ENCODE data around the gene NHS. TPM values are rescaled to one million over a fixed set of nuclear protein-coding genes. Genes with fewer than 3 reads are reported as not detected.
A peak's percentile ranks its signal among the peaks of the same experiment; 100 is the strongest.

NHS gene
- total RNA-seq, 2 donors from 2014 or later: 1.2 to 2.7 TPM

DNA sequence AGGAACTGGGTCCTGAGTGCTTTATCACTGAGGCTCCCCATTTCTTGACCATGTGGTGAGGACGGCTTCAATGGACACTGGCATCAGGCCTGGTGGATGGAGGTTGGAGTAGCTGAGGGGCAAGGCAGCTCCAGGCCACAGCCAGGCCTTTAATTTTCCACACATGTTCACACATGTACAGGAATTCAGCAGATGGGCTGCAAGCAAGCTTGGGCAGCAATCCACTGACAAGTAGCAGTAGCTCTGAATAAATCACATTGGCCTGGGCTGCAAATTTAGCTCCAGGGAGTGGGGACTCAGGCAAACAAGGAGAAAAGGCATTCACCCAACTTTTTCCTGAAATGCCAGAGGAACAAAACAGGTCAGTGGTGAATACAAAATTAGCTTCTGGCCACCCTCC, 254.5 kb downstream of the NHS start:
- H3K36me3 Mint-ChIP-seq: no peaks in the 10 kb centered on the region
- H3K9me3 Mint-ChIP-seq: no peaks in the 10 kb centered on the region
- ATAC-seq: no peak
- no peak for DNase-seq (ENCODE audit: low spot score in 2 of 2)
- H3K27ac Mint-ChIP-seq: no peak overlapping the region

GRCh38 chrX:17631647-17632046, 256.6 kb downstream of the NHS start:
- ATAC-seq (no peak), DNase-seq (ENCODE audit: low spot score in 2 of 2) (no peak)
- Mint-ChIP-seq H3K36me3 (no peaks in the 10 kb centered on the region), H3K27ac (no peak overlapping the region), H3K9me3 (no peaks in the 10 kb centered on the region)

GRCh38 chrX:17632942-17633341, 257.9 kb downstream of the NHS start:
- H3K36me3 Mint-ChIP-seq: no peaks in the 10 kb centered on the region
- ATAC-seq: peak in 1 of 2 donors; percentile 49
- peak overlapping the region in 1 of 2 donors; percentile 70 for H3K27ac Mint-ChIP-seq
- no peak for DNase-seq (ENCODE audit: low spot score in 2 of 2)
- H3K9me3 Mint-ChIP-seq: no peaks in the 10 kb centered on the region

GRCh38 chrX:17633546-17633945, 258.5 kb downstream of the NHS start:
- no peaks in the 10 kb centered on the region for H3K9me3 Mint-ChIP-seq
- H3K27ac Mint-ChIP-seq: peak overlapping the region in 1 of 2 donors; percentile 70
- no peaks in the 10 kb centered on the region for H3K36me3 Mint-ChIP-seq
- ATAC-seq: no peak
- no peak for DNase-seq (ENCODE audit: low spot score in 2 of 2)

DNA sequence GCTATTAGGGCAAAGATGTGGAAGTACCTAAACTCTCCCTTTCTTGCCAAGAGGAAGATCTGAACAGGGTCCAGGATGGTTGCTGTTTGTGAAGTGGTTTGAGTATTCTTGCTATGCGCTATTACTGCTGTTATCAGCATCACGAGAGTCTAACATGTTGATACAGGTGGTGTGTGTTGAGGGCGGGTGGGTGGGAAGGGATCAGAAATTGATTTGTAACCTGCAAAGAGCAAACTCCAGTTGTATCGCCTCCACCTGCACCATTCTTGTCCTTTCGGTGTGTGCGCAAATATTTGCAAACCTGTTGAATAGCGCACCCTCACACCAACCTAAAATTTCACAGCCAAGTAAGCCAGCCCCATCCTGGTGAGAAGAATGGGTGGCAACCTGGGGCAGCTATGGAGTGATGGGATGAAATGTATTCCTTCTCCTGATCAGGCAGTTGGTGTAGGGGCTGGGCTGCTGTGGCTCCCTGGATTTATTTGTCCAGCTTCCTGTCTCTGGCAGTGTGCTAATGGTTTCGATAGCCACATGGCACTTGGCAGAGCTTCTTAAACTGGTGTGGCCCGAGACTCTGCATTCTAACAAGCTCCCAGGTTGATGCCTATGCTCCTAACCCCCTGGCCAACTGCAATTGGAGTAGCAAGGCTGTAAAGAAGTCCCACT, 259.7 kb downstream of the NHS start:
- no peak for DNase-seq (ENCODE audit: low spot score in 2 of 2)

GRCh38 chrX:17635231-17635630, 260.2 kb downstream of the NHS start:
- no peak for DNase-seq (ENCODE audit: low spot score in 2 of 2)

More for the DNA sequence above, 259.7 kb downstream of the NHS start:
- Mint-ChIP-seq H3K27ac (no peak overlapping the region), H3K36me3 (no peaks in the 10 kb centered on the region), H3K9me3 (no peaks in the 10 kb centered on the region)
- no peak for ATAC-seq

DNA sequence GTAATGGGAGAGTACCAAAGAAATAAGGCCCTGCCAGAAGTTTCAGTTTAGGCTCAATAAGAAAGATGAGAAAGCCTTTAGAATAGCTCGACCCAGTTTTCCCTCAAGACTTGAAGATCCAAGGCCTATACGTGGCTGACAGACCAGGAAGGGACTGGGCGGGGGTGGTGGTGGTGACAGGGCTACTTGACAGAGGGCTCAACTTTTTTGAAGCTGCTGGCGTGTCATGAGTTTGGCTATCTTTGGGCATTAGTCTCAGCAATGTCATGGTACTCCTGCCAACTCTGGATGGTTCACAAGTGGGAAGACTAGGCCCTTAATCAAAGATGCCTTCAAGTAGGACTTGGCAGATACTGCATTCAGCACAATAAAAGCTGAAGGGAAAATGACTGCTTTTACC, 262.2 kb downstream of the NHS start:
- Mint-ChIP-seq H3K27ac (no peak overlapping the region), H3K36me3 (no peaks in the 10 kb centered on the region), H3K9me3 (no peaks in the 10 kb centered on the region)
- ATAC-seq (no peak), DNase-seq (ENCODE audit: low spot score in 2 of 2) (no peak)

More at GRCh38 chrX:17635231-17635630, 260.2 kb downstream of the NHS start:
- ATAC-seq: no peak
- H3K9me3 Mint-ChIP-seq: no peaks in the 10 kb centered on the region
- no peak overlapping the region for H3K27ac Mint-ChIP-seq
- no peaks in the 10 kb centered on the region for H3K36me3 Mint-ChIP-seq

GRCh38 chrX:17638731-17639130, 263.7 kb downstream of the NHS start:
- no peak for ATAC-seq
- H3K27ac Mint-ChIP-seq: no peak overlapping the region
- no peaks in the 10 kb centered on the region for H3K9me3 Mint-ChIP-seq
- H3K36me3 Mint-ChIP-seq: no peaks in the 10 kb centered on the region
- DNase-seq (ENCODE audit: low spot score in 2 of 2): no peak

DNA sequence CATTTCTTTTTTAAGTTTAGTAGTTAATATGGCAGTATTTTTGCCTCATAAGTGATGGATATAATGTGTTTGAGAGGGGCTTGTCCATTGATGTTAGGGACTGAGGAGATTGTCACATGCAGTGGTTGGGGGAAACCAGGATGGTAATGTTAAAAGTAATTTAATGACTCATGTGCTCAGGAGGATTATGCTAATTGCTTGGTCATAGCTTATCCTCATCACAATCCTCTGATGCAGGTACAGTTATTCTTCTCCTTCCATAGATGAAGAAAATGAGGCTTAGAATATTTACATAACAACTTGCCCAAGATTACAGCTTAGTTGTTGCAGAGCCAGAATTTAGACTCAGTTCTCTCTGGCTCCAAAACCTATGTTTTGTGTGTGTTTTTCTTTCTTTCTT, 267.9 kb downstream of the NHS start:
- DNase-seq (ENCODE audit: low spot score in 2 of 2) (no peak), ATAC-seq (peak in 1 of 2 donors; percentile 58)
- H3K36me3 Mint-ChIP-seq: peaks cover 0 to 6% of the 10 kb centered on the region in 2 donors
- H3K27ac Mint-ChIP-seq: no peak overlapping the region
- no peaks in the 10 kb centered on the region for H3K9me3 Mint-ChIP-seq

DNA sequence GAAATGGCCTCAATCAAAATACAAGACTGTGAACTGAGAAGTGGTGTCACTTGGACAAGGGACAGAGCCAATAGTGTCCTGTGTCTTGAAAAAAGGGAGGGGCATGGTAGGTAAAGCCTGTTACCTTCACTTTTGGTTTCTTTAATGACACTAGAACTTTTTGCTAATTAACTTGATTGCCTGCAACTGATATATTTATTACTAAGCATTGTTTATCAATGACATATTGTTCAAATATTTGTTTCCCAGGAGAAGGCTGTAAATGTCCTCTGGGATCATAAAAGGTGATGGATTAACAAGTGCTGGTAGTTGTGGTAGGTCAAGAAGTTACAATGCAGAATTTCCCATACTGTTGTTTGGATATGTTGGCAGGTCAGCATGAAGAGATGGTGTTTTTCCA, 268.5 kb downstream of the NHS start:
- DNase-seq (ENCODE audit: low spot score in 2 of 2) (no peak), ATAC-seq (no peak)
- H3K36me3 Mint-ChIP-seq: peaks cover 0 to 6% of the 10 kb centered on the region in 2 donors
- no peak overlapping the region for H3K27ac Mint-ChIP-seq
- no peaks in the 10 kb centered on the region for H3K9me3 Mint-ChIP-seq

DNA sequence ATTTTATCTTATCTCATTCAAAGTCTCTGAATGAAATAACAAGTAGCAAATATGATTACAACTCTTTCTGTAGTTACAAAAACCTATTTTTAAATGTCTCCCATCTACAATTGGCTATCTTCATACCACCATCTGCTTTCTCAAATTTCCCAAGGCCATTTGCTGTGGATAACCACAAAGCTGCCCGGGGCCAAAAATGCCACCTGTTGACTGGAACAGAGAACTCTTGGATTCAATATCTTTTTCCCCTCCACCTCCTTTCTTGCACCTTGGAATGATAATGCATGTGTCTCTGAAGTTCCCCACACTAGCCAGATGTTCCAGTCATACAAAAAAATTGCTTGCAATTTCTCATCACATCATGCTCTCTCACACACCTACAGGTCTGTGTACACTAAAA, 269.0 kb downstream of the NHS start:
- Mint-ChIP-seq H3K36me3 (peaks cover 0 to 6% of the 10 kb centered on the region in 2 donors), H3K9me3 (no peaks in the 10 kb centered on the region), H3K27ac (no peak overlapping the region)
- DNase-seq (ENCODE audit: low spot score in 2 of 2) (no peak), ATAC-seq (no peak)

DNA sequence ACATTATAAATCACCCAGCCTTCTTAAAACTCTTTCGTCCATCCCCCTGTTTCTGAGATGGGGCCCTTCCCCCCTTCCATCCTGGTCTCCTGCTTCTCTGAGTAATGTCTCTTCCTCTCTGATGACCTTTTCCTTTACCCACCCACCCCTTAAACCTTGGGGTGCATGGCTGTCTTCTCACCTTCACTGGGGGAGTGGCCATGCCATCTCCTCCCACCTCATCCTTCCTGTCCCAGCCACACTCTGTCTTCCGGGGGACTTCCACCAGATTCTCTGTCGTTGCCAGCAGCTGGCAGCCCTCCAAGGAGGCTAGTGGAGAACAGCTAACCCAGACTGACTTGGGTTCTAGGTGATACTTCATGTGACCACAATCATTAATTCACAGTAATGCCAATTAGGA, 279.1 kb downstream of the NHS start:
- H3K9me3 Mint-ChIP-seq: peaks cover 0 to 6% of the 10 kb centered on the region in 2 donors
- DNase-seq (ENCODE audit: low spot score in 2 of 2): peak; percentile 33 to 65
- peak overlapping the region; percentile 24 to 88 for H3K27ac Mint-ChIP-seq
- ATAC-seq: peak; percentile 66 to 83
- peaks cover 0 to 15% of the 10 kb centered on the region in 2 donors for H3K36me3 Mint-ChIP-seq

DNA sequence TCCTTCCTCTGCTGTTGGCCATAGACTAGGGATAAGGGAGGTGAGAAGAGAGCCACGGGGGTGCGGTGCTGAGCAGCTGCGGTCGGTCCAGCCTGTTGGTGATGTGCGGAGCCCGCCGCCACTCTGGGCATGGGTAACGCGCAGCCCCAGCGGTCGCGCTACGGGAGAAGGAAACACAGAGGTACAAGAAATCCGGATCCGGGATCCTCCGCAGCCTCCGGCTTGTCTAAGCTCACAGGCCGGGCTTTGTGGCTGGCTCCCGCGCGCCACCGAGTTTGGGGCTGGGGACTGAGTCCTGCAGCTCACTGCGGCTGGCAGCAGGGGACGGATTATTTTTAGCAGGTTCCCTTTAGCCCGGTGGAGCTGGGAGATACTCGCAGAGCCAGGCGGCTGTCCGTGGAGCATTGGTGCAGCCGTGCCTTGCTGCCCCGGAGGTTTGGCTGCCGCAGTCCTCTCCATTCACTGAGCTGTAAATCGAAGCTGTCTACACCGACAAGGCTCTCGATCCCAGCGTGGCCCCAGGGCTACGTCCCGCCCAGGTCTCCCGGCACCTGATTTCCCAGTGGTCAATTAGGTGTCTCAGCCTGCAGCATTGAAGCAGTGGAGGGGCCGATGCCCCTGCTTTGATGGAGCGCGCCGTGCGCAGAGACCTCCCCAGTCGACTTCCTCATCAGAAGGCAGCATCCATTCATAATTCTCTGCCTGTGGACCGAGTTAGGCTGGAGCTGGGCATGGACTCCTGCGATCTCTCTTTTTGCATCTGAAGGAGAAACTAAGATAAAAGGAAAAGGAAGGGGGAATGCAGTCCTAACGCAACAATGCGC, 280.4 kb downstream of the NHS start:
- Mint-ChIP-seq H3K9me3 (peaks cover 0 to 6% of the 10 kb centered on the region in 2 donors), H3K36me3 (peaks cover 0 to 15% of the 10 kb centered on the region in 2 donors), H3K27ac (peak overlapping the region; percentile 65 to 88)
- DNase-seq (ENCODE audit: low spot score in 2 of 2) (peak in 1 of 2 donors; percentile 13), ATAC-seq (peak; percentile 40 to 65)

GRCh38 chrX:17656035-17656418, 281.0 kb downstream of the NHS start:
- peaks cover 0 to 6% of the 10 kb centered on the region in 2 donors for H3K9me3 Mint-ChIP-seq
- peak overlapping the region in 1 of 2 donors; percentile 88 for H3K27ac Mint-ChIP-seq
- no peak for DNase-seq (ENCODE audit: low spot score in 2 of 2)
- peaks cover 0 to 15% of the 10 kb centered on the region in 2 donors for H3K36me3 Mint-ChIP-seq
- ATAC-seq: peak; percentile 13 to 54

DNA sequence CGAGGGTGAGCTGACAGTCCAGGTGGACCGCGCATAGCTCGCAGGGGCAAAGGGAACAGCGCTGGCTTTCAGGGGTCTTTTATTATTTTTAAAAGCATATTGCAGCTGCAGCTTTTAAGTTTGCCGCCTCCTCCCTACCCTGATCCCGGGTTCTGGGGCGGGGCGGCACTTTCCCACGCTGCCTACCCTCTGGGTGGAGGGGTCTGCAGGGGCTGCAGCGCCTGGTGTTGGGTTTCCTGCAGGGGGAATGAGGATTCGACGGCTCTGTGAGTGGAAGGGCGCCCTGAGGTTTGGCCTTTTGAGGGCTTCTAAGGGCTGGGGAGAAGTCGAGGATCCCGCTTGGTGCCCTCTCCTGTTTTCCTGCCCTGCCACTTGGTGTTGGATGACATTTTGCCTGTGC, 281.6 kb downstream of the NHS start:
- peak overlapping the region in 1 of 2 donors; percentile 78 for H3K27ac Mint-ChIP-seq
- peaks cover 0 to 15% of the 10 kb centered on the region in 2 donors for H3K36me3 Mint-ChIP-seq
- H3K9me3 Mint-ChIP-seq: peaks cover 0 to 6% of the 10 kb centered on the region in 2 donors
- ATAC-seq: no peak
- DNase-seq (ENCODE audit: low spot score in 2 of 2): no peak

GRCh38 chrX:17662391-17662790, 287.4 kb downstream of the NHS start:
- Mint-ChIP-seq H3K27ac (no peak overlapping the region), H3K36me3 (no peaks in the 10 kb centered on the region), H3K9me3 (no peaks in the 10 kb centered on the region)
- DNase-seq (ENCODE audit: low spot score in 2 of 2) (no peak), ATAC-seq (no peak)

DNA sequence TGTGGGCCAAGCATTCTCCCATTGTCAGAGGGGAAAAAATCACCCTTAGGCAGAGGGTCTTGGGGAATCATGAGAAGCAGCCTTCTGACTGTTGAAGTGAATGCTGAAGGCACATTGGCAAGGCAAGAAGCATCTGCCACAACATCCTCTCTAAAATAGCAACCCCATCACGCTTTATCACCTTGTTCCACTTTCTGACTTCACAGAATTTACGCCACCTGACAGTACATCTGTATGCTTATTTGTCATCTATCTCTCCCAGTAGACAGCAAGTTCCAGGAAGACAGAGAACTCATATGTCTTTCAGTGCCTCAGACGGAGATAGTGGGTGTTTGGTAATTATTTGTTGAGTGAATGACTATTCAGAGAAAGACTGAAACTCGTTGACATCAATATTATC, 293.9 kb downstream of the NHS start:
- peak; percentile 50 to 96 for ATAC-seq
- no peaks in the 10 kb centered on the region for H3K36me3 Mint-ChIP-seq

More for the DNA sequence above, 293.9 kb downstream of the NHS start:
- Mint-ChIP-seq H3K27ac (peak overlapping the region in 1 of 2 donors; percentile 56), H3K9me3 (peaks cover 0 to 5% of the 10 kb centered on the region in 2 donors)
- no peak for DNase-seq (ENCODE audit: low spot score in 2 of 2)

Measured in activated naive CD4-positive, alpha-beta T cell treated with anti-CD3 and anti-CD28 coated beads, Interleukin-2, amount 50 U/mL, for 72 hours (primary cell).